WTC11 (cell line): ENCODE results near the gene PVALB. TPM values are rescaled to one million over a fixed set of nuclear protein-coding genes. Genes with fewer than 3 reads are reported as not detected.

Source experiments
- ESRRA ChIP-seq: sonication (generic); formaldehyde crosslinking; IDR thresholded peaks from 2 replicates; pipeline ENCODE4 v1.8.1; 2022; ENCODE audit warnings: mild to moderate bottlenecking, missing genetic modification reagents, borderline replicate concordance
- FOXJ3 ChIP-seq: sonication (generic); formaldehyde crosslinking; IDR thresholded peaks from 2 replicates; pipeline ENCODE4 v1.9.0; 2021; ENCODE audit warnings: missing genetic modification reagents, mild to moderate bottlenecking, borderline replicate concordance
- KAT7 ChIP-seq: sonication (generic); formaldehyde crosslinking; IDR thresholded peaks from 2 replicates; pipeline ENCODE4 v1.8.1; 2023; ENCODE audit warnings: missing genetic modification reagents, mild to moderate bottlenecking, borderline replicate concordance
- NFE2L1 ChIP-seq: sonication (generic); formaldehyde crosslinking; IDR thresholded peaks from 2 replicates; pipeline ENCODE4 v1.8.1; 2023; ENCODE audit warnings: missing genetic modification reagents
- NFYB ChIP-seq: sonication (generic); formaldehyde crosslinking; conservative IDR thresholded peaks from 2 replicates; pipeline ENCODE4 v1.8.0; 2022; ENCODE audit warnings: low read depth, missing genetic modification reagents
- OVOL2 ChIP-seq: fragments of 250-450 bp; sonication (Bioruptor Pico); IDR thresholded peaks from 2 replicates; pipeline ENCODE4 v1.9.0; 2021; ENCODE audit warnings: mild to moderate bottlenecking, borderline replicate concordance
- RORB ChIP-seq: fragments of 250-450 bp; sonication (Bioruptor Pico); IDR thresholded peaks from 2 replicates; pipeline ENCODE4 v1.9.0; 2021; ENCODE audit warnings: mild to moderate bottlenecking
- SOX15 ChIP-seq: fragments of 250-450 bp; sonication (Bioruptor Pico); IDR thresholded peaks from 2 replicates; pipeline ENCODE4 v1.9.0; 2021; ENCODE audit warnings: mild to moderate bottlenecking
- ZBTB21 ChIP-seq: sonication (generic); formaldehyde crosslinking; IDR thresholded peaks from 2 replicates; pipeline ENCODE4 v1.8.1; 2023; ENCODE audit warnings: mild to moderate bottlenecking, missing genetic modification reagents, borderline replicate concordance
- ZNF317 ChIP-seq: sonication (generic); formaldehyde crosslinking; IDR thresholded peaks from 2 replicates; pipeline ENCODE4 v1.8.1; 2023; ENCODE audit warnings: low read depth, mild to moderate bottlenecking, moderate library complexity, missing genetic modification reagents, borderline replicate concordance
- total RNA-seq: library from RNA; stranded (reverse); gene quantifications from 3 replicates; pipeline ENCODE4 v1.2.3, GENCODE V29; 2021
- TF ChIP-seq, protein P1 (sequence below): sonication (generic); formaldehyde crosslinking; conservative IDR thresholded peaks from 2 replicates; pipeline ENCODE4 v1.8.1; 2022; ENCODE audit warnings: mild to moderate bottlenecking, missing genetic modification reagents
- TF ChIP-seq, protein P2 (sequence below): sonication (generic); formaldehyde crosslinking; IDR thresholded peaks from 2 replicates; pipeline ENCODE4 v1.8.1; 2023; ENCODE audit warnings: mild to moderate bottlenecking, missing genetic modification reagents, borderline replicate concordance
- TF ChIP-seq, protein P3 (sequence below): sonication (generic); formaldehyde crosslinking; conservative IDR thresholded peaks from 2 replicates; pipeline ENCODE4 v1.8.1; 2023; ENCODE audit warnings: mild to moderate bottlenecking, low read depth, missing genetic modification reagents, moderate library complexity
- TF ChIP-seq, protein P4 (sequence below): sonication (generic); formaldehyde crosslinking; IDR thresholded peaks from 2 replicates; pipeline ENCODE4 v1.8.0; 2022; ENCODE audit warnings: mild to moderate bottlenecking, missing genetic modification reagents
- TF ChIP-seq, protein P5 (sequence below): sonication (generic); formaldehyde crosslinking; IDR thresholded peaks from 2 replicates; pipeline ENCODE4 v1.8.0; 2023; ENCODE audit warnings: missing genetic modification reagents
- TF ChIP-seq, protein P6 (sequence below): fragments of 250-450 bp; sonication (Bioruptor Pico); conservative IDR thresholded peaks from 2 replicates; pipeline ENCODE4 v1.9.0; 2021; ENCODE audit warnings: mild to moderate bottlenecking

The PVALB gene
- total RNA-seq, 1 experiment from 2014 or later = 2.7 TPM

DNA sequence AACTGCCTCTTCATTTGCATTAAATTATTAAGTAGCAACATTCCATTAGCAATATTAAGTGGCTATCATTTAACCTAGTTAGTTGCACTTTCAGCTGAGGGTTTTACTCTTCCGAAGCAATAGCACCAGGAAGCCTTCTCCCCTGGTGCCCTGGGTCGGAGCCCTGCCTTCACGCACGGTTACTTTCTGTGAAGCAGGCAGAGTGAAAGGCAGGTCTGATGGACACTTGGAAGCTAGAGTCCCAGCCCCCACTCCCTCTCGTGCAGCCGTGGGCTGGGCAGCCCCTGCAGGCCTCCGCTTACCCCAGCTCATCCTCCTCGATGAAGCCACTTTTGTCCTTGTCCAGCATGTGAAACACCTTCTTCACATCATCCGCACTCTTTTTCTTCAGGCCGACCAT, 2.0 kb downstream of the PVALB start (continued):
- TF ChIP-seq KAT7 (CRISPR knock-in tag) (no peak), ZBTB21 (no peak), NFYB (no peak), SOX15 (CRISPR knock-in tag) (no peak), ESRRA (CRISPR knock-in tag) (no peak), FOXJ3 (CRISPR knock-in tag) (no peak), NFE2L1 (CRISPR knock-in tag) (no peak), OVOL2 (CRISPR knock-in tag) (no peak), ZNF317 (CRISPR knock-in tag) (no peak), RORB (CRISPR knock-in tag) (no peak)
- TF ChIP-seq, protein P1, sequence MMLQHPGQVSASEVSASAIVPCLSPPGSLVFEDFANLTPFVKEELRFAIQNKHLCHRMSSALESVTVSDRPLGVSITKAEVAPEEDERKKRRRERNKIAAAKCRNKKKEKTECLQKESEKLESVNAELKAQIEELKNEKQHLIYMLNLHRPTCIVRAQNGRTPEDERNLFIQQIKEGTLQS (CRISPR knock-in tag) = no peak
- TF ChIP-seq, protein P2, sequence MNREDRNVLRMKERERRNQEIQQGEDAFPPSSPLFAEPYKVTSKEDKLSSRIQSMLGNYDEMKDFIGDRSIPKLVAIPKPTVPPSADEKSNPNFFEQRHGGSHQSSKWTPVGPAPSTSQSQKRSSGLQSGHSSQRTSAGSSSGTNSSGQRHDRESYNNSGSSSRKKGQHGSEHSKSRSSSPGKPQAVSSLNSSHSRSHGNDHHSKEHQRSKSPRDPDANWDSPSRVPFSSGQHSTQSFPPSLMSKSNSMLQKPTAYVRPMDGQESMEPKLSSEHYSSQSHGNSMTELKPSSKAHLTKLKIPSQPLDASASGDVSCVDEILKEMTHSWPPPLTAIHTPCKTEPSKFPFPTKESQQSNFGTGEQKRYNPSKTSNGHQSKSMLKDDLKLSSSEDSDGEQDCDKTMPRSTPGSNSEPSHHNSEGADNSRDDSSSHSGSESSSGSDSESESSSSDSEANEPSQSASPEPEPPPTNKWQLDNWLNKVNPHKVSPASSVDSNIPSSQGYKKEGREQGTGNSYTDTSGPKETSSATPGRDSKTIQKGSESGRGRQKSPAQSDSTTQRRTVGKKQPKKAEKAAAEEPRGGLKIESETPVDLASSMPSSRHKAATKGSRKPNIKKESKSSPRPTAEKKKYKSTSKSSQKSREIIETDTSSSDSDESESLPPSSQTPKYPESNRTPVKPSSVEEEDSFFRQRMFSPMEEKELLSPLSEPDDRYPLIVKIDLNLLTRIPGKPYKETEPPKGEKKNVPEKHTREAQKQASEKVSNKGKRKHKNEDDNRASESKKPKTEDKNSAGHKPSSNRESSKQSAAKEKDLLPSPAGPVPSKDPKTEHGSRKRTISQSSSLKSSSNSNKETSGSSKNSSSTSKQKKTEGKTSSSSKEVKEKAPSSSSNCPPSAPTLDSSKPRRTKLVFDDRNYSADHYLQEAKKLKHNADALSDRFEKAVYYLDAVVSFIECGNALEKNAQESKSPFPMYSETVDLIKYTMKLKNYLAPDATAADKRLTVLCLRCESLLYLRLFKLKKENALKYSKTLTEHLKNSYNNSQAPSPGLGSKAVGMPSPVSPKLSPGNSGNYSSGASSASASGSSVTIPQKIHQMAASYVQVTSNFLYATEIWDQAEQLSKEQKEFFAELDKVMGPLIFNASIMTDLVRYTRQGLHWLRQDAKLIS = no peak
- TF ChIP-seq, protein P3, sequence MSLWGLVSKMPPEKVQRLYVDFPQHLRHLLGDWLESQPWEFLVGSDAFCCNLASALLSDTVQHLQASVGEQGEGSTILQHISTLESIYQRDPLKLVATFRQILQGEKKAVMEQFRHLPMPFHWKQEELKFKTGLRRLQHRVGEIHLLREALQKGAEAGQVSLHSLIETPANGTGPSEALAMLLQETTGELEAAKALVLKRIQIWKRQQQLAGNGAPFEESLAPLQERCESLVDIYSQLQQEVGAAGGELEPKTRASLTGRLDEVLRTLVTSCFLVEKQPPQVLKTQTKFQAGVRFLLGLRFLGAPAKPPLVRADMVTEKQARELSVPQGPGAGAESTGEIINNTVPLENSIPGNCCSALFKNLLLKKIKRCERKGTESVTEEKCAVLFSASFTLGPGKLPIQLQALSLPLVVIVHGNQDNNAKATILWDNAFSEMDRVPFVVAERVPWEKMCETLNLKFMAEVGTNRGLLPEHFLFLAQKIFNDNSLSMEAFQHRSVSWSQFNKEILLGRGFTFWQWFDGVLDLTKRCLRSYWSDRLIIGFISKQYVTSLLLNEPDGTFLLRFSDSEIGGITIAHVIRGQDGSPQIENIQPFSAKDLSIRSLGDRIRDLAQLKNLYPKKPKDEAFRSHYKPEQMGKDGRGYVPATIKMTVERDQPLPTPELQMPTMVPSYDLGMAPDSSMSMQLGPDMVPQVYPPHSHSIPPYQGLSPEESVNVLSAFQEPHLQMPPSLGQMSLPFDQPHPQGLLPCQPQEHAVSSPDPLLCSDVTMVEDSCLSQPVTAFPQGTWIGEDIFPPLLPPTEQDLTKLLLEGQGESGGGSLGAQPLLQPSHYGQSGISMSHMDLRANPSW (CRISPR knock-in tag) = no peak
- TF ChIP-seq, protein P4, sequence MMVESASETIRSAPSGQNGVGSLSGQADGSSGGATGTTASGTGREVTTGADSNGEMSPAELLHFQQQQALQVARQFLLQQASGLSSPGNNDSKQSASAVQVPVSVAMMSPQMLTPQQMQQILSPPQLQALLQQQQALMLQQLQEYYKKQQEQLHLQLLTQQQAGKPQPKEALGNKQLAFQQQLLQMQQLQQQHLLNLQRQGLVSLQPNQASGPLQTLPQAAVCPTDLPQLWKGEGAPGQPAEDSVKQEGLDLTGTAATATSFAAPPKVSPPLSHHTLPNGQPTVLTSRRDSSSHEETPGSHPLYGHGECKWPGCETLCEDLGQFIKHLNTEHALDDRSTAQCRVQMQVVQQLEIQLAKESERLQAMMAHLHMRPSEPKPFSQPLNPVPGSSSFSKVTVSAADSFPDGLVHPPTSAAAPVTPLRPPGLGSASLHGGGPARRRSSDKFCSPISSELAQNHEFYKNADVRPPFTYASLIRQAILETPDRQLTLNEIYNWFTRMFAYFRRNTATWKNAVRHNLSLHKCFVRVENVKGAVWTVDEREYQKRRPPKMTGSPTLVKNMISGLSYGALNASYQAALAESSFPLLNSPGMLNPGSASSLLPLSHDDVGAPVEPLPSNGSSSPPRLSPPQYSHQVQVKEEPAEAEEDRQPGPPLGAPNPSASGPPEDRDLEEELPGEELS (CRISPR knock-in tag) = no peak
- TF ChIP-seq, protein P5, sequence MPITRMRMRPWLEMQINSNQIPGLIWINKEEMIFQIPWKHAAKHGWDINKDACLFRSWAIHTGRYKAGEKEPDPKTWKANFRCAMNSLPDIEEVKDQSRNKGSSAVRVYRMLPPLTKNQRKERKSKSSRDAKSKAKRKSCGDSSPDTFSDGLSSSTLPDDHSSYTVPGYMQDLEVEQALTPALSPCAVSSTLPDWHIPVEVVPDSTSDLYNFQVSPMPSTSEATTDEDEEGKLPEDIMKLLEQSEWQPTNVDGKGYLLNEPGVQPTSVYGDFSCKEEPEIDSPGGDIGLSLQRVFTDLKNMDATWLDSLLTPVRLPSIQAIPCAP (CRISPR knock-in tag) = no peak
- TF ChIP-seq, protein P6, sequence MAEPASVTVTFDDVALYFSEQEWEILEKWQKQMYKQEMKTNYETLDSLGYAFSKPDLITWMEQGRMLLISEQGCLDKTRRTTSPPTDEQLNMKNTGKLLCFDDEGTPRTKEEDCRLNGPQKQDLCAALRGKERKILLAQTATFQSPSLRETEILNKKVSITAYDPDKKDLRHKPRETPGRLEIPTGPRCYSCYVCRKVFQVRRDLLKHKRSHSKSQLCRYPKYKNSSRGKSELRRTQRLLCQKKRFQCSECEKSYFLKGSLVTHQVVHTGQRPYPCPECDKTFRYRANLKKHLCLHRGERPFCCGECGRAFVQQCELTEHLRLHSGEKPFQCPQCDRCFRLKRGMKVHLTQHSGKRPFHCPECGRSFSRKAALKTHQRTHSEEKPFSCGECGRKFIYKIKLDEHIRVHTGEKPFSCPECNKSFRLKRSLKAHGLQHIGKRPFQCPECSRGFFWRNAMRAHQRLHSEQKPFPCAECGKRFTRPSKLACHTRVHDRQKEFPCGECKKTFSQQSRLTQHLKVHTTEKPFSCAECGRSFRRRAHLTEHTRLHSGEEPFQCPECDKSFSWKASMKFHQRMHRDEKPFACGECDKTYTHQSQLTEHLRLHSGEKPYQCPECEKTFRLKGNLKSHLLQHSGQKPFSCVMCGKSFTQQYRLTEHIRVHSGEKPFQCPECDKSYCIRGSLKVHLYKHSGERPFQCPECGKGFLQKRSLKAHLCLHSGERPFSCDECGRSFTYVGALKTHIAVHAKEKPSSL = no peak
